Activated CD4-positive, CD25-positive, alpha-beta regulatory T cell treated with anti-CD3 and anti-CD28 coated beads, Interleukin-2, amount 50 U/mL, for 24 hours (primary cell): ENCODE results near the gene GRM5.

ENCODE experiments used
- ATAC-seq, 2 donors: fragments of 150-1000 bp; cut with Tn5 transposase; one replicate each; pipeline ENCODE4 v1.10.0; 2021; ENCODE audit warnings: mild to moderate bottlenecking in 1 of 2, moderate library complexity in 1 of 2

GRM5 gene

GRCh38 chr11:88831303-88831890 lies 234.4 kb downstream of the GRM5 start:
- no peak for ATAC-seq

- ATAC-seq: no peak
Measured at GRCh38 chr11:88827018-88827676, 238.6 kb downstream of the GRM5 start.

GRCh38 chr11:88819616-88820015 lies 246.2 kb downstream of the GRM5 start:
- ATAC-seq: no peak

DNA sequence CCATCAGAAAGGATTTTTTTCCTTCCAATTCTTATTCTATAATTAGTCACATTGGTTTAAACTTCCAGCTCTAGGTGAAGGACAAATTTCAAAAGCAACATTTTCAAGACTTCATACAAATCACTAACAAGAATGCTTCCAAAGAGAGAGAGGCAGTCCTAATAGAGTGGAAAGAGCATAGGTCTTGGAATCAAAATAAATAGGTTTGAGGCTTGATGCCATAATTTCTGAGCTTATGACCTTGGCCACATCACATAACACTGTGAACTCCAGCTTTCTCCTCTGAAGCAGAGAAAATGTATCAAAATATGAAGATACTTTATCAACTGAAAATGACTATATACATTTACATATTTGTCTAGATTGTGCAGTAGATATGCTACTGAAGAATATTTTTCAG lies 246.8 kb downstream of the GRM5 start:
- no peak for ATAC-seq

GRCh38 chr11:88815505-88815904 lies 250.3 kb downstream of the GRM5 start:
- no peak for ATAC-seq

- no peak for ATAC-seq
Measured at GRCh38 chr11:88814076-88814475, 251.7 kb downstream of the GRM5 start.

DNA sequence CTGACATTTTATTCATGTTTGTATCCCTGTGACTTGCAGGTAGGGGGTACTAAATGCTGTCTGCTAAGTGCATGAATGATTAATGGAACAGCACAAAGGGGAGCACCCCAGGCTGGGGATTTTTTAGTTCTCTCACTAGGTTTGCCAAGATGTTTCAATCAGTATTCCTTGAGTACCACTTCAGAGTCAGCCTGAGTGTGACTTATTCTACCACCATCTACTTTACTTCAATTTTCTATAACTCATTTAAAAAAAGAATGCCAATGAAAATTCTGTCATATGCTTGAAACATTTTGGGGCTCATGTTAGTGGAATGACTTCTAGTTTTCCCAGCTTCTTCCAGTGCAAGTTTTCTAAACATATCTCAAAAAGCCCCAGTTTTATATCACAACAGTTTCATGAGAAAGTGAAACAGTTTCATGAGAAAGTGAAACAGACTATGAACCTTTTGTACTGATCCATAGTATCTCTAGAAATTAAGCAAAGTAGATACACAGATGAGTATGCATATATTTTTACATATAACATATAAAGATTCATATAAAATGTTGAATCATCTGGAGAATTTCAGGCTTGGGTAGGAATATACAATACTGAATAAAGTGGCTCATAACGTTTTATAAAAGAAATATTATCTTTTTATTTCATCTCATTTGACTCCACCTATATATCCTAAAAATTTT lies 252.4 kb downstream of the GRM5 start:
- peak; percentile 35 to 49 for ATAC-seq

- ATAC-seq: no peak
Measured at GRCh38 chr11:88810420-88811097, 255.2 kb downstream of the GRM5 start.

DNA sequence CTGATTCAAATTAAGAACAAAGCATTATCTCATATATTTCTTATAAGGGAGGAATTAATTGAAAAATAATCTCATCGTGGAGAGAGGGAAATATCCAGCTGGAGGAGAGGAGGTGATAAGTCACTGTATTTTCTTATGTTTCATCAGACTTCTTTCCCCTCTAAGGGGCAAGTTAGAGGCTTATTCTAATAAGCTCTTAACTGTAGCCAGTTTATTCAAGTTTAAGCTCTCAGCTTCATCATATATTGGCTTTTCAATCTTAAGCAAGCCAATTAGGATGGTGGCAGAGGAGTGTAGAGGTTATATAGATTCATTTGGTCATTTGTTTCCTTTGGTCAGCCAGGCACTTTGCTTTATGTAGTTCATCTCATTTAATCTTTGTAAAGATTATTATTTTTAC lies 256.7 kb downstream of the GRM5 start:
- ATAC-seq: no peak

- no peak for ATAC-seq
Measured at GRCh38 chr11:88807349-88807748, 258.4 kb downstream of the GRM5 start.

GRCh38 chr11:88806410-88806809 lies 259.4 kb downstream of the GRM5 start:
- ATAC-seq: no peak

DNA sequence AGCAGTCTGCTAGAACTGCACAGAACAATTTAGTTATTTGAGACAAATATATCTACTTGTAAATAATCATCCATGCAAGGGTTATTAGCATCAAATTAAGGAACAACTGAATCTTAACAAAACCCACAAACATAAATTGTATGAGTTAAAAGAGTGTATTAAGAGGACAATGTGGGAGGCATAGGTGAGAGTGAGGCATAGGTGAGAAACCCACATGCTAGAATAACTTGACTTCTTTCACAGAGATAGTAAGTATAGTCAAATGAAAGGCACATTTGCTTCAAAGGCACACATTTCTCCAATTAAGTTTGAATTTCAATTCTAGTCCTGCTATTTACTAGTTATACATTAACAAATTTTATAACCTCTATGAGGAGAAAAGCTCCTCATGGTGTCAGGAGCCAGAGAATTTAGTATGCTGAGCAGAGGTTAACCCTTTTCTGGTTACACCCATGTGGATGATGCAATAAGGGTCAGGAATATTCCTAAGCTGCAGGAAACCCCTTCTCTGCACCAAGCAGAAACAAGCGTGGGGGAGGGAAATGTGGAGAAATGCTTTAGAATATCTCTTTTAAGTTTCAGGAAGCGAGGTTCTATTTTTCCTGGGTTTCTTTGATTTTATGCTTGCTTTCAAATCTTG lies 264.2 kb downstream of the GRM5 start:
- no peak for ATAC-seq

- ATAC-seq: no peak
Measured at GRCh38 chr11:88799771-88800500, 265.8 kb downstream of the GRM5 start.

- ATAC-seq: no peak
Measured at GRCh38 chr11:88790182-88790581, 275.6 kb downstream of the GRM5 start.

- ATAC-seq: no peak
Measured at GRCh38 chr11:88779577-88779976, 286.2 kb downstream of the GRM5 start.

GRCh38 chr11:88770475-88771079 lies 295.2 kb downstream of the GRM5 start:
- ATAC-seq: no peak

DNA sequence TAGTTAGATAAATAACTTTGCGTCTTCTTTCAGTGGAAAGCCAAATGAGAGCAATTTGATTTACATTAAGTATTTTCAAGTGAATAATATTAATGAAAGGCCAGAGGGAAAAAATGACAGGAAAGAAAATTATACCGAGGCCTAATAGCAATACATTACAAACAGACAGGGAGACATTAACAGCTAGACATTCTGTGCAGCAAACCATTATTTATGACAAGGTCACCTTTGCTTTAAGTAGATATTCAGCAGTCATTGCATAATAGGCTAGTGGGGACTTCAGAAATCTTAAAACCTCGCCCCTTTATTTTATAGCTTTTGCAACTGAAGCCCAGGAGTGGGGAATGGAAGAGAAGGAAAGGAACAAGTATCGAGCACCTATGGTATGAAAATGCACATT lies 321.6 kb downstream of the GRM5 start:
- no peak for ATAC-seq

DNA sequence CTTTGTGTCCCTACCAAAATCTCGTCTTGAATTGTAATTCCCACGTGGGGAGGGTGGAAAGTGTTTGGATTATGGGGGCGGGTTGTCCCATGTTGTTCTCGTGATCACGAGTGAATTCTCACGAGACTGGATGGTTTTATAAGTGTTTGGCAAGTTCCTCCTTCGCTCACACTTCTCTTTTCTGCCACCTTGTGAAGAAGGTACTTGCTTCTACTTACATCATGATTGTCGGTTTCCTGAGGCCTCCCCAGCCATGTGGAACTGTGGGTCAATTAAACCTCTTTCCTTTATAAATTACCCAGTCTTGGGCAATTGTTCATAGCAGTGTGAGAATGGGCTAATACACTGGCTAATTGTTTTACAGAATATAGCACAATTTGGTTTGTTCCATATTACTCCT lies 326.3 kb downstream of the GRM5 start:
- no peak for ATAC-seq

GRCh38 chr11:88709567-88709966 lies 356.2 kb downstream of the GRM5 start:
- no peak for ATAC-seq

DNA sequence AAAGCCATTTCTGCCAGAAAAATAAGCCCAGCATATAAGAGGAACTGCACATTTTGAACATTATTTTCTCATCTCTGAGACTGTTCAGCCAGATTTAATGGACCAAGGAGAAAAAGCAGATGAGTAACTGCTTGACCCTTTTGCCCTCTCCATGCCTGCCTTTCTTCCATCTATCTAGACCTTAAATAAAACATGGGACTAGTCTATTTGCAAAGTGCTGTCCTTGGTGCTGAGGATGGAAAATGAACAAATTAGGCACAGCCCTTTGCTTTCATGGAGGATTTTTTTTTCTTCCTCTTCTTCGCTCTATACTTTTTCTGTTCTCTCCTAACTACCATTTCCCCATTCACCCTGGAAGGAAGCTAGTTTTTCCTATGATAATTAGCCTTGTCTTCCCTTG lies 361.3 kb downstream of the GRM5 start:
- ATAC-seq: no peak

GRCh38 chr11:88701816-88702215 lies 364.0 kb downstream of the GRM5 start:
- no peak for ATAC-seq

DNA sequence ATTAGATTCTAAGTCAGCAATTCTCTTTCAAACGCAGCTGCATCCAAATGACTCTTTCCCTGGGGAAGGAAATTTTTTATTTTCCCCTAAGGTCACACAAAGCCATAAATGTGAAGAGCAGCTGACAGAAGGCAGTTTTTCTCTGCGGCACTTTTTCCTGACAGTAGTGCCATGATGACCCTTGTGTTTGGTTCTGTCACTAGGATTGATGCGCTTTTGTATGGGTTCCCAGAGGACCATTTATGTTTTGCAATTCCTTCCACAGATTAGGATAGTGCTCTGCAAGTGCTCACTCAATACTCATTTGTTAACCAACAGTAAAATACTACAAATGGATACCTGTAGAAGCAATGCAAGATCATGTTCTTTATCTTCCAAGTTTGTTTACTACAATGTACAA lies 368.6 kb downstream of the GRM5 start:
- no peak for ATAC-seq
